ENCODE results near the gene LGALS3. TPM values are rescaled to one million over a fixed set of nuclear protein-coding genes. Genes with fewer than 3 reads are reported as not detected.

The LGALS3 gene
- total RNA-seq, 1 donor from 2014 or later = 120 TPM

DNA sequence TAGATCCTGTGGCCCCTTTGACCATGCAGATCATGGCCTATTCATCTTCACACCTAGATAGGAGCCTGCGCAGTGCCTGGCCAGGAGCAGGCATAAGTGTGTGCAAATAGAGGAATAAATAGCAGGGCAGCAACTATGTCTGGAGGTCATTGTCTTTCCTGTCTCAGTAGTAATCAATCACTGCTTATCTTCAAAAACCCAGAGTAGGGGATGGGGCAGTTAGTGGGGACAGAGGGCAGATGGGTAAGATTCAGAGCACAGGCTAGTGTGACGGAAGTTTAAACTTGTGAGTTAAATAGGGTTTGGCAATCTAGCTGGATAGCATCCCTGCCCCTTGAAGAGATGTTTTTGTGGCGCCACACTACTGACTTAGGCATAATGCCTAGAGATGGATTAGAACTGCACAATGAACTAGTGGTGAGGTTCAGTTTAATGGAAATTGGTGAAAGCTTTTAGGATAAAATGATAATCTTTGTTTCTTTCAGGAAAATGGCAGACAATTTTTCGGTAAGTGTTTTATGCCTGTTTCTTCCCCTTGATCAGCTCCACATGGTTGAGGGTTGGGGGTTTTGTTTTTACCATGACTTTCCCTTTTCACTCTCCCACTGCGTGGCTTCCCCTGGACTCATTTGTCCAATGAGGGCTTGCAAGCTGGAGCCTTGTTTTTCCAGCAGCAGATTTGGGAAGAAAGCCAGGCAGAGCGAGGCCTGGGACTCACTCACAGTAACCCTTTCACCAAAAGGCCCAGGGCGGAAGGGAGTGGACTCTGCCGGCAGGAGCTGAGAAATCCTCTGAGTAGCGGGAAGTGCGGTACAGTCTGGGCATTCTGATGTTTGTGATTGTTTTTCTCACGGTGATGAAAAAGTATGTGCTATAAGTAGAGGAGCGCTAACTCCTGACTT lies 8.1 kb downstream of the LGALS3 start:
- H3K36me3 Mint-ChIP-seq = peaks cover 44% of the 10 kb centered on the region
- peak overlapping the region; percentile 67 for H3K27ac Mint-ChIP-seq
- H3K27me3 Mint-ChIP-seq = no peaks in the 10 kb centered on the region
- no peak for DNase-seq (ENCODE audit: extremely low spot score, unreplicated experiment)
- H3K4me1 Mint-ChIP-seq (ENCODE audit: unreplicated experiment) = peaks cover 13% of the 10 kb centered on the region
- no peaks in the 10 kb centered on the region for H3K9me3 Mint-ChIP-seq
- TF ChIP-seq, protein P1, sequence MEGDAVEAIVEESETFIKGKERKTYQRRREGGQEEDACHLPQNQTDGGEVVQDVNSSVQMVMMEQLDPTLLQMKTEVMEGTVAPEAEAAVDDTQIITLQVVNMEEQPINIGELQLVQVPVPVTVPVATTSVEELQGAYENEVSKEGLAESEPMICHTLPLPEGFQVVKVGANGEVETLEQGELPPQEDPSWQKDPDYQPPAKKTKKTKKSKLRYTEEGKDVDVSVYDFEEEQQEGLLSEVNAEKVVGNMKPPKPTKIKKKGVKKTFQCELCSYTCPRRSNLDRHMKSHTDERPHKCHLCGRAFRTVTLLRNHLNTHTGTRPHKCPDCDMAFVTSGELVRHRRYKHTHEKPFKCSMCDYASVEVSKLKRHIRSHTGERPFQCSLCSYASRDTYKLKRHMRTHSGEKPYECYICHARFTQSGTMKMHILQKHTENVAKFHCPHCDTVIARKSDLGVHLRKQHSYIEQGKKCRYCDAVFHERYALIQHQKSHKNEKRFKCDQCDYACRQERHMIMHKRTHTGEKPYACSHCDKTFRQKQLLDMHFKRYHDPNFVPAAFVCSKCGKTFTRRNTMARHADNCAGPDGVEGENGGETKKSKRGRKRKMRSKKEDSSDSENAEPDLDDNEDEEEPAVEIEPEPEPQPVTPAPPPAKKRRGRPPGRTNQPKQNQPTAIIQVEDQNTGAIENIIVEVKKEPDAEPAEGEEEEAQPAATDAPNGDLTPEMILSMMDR (conservative IDR thresholded peaks at IDR 0.05) = no peak
- peak overlapping the region; percentile 35 for H3K4me3 Mint-ChIP-seq

DNA sequence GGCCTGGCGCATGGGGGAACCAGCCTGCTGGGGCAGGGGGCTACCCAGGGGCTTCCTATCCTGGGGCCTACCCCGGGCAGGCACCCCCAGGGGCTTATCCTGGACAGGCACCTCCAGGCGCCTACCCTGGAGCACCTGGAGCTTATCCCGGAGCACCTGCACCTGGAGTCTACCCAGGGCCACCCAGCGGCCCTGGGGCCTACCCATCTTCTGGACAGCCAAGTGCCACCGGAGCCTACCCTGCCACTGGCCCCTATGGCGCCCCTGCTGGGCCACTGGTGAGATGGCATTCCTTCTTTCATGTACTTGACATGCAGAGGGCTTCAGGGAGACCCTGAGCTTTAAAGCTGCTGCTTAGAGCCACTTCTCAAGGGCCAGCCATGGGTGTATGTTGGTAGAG lies 9.0 kb downstream of the LGALS3 start:
- no peaks in the 10 kb centered on the region for H3K9me3 Mint-ChIP-seq
- peaks cover 46% of the 10 kb centered on the region for H3K36me3 Mint-ChIP-seq
- H3K27ac Mint-ChIP-seq = peak overlapping the region; percentile 67
- H3K4me3 Mint-ChIP-seq = no peak overlapping the region
- TF ChIP-seq, protein P1 (conservative IDR thresholded peaks at IDR 0.05) = no peak
- no peaks in the 10 kb centered on the region for H3K27me3 Mint-ChIP-seq
- DNase-seq (ENCODE audit: extremely low spot score, unreplicated experiment) = no peak
- H3K4me1 Mint-ChIP-seq (ENCODE audit: unreplicated experiment) = peaks cover 11% of the 10 kb centered on the region

DNA sequence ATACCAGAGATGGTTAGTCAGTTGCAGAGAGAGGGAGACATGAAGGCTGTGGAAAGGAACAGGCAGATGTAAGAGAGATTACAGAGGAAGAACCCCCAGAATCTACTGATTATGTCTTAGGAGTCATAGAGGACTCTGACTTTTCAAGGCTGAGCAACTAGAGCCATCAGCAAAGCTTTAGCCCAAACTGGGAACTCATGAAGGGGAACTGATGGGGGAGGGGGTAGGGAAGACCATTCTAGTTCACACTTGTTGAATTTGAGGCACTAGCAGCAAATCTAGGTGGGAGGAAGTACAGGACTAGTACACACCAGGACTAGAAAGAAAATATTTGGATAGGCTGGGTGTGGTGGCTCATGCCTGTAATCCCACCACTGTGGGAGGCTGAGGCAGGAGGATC lies 10.1 kb downstream of the LGALS3 start:
- Mint-ChIP-seq H3K4me3 (no peak overlapping the region), H3K4me1 (ENCODE audit: unreplicated experiment) (peaks cover 11% of the 10 kb centered on the region), H3K9me3 (no peaks in the 10 kb centered on the region), H3K27ac (peak overlapping the region; percentile 9), H3K27me3 (no peaks in the 10 kb centered on the region), H3K36me3 (peaks cover 45% of the 10 kb centered on the region)
- no peak for DNase-seq (ENCODE audit: extremely low spot score, unreplicated experiment)
- TF ChIP-seq, protein P1 (conservative IDR thresholded peaks at IDR 0.05) = no peak

DNA sequence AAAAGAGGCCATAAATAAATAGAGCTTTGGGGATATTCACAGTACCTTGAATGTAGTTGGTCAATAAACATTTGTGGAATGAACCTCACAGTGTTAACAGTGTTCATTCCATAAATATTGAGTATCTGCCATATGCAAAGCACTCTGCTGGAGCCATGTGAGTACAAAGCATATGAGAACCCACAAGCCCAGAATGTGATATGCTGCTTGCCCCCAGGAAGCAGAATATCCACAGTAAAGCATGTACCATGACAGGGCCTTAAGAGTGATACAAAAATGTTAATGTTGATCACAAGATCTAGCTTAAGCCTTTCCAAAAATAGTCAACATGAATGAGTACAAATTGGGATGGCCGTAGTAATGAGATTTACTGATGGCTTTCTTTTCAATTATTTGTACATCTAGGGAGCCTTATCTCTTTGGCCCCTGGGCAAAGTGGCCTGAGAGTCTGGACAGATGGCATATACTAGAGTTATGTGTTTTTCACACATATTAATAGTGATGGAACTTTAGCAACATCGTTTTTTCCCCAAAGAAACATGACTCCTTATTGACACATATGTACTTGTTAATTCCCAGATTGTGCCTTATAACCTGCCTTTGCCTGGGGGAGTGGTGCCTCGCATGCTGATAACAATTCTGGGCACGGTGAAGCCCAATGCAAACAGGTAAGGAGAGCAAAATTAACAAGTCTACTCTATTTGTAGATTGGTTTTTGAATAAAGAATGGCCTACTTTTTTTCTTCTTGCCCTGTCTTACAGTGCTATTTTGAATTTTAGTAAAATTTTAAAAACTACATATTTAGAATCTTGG lies 10.9 kb downstream of the LGALS3 start:
- Mint-ChIP-seq H3K9me3 (no peaks in the 10 kb centered on the region), H3K27ac (peak overlapping the region; percentile 22), H3K27me3 (no peaks in the 10 kb centered on the region), H3K4me1 (ENCODE audit: unreplicated experiment) (peaks cover 11% of the 10 kb centered on the region), H3K4me3 (no peak overlapping the region), H3K36me3 (peaks cover 45% of the 10 kb centered on the region)
- TF ChIP-seq, protein P1 (conservative IDR thresholded peaks at IDR 0.05) = no peak
- no peak for DNase-seq (ENCODE audit: extremely low spot score, unreplicated experiment)

DNA sequence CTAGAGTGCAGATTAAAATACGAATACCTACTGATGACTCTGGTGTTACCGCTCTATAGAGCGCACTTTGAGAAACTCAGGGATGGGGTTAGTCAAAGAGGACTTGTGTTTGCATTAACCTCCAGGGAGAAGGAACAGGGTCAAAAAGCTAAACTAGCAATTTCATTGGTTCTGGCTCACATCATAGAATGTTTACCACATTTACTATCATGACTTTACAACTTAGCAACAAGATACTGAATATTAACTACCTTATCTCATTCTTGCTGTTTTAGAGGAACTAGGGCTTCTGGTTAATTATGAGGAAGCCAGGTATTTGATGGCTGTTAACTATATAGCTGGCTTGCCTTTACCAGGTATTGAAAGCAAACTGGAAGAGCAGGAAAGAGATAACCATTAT lies 12.8 kb downstream of the LGALS3 start:
- DNase-seq (ENCODE audit: extremely low spot score, unreplicated experiment) = no peak
- Mint-ChIP-seq H3K4me1 (ENCODE audit: unreplicated experiment) (peaks cover 9% of the 10 kb centered on the region), H3K9me3 (no peaks in the 10 kb centered on the region), H3K27me3 (no peaks in the 10 kb centered on the region), H3K27ac (peak overlapping the region; percentile 49), H3K36me3 (peaks cover 50% of the 10 kb centered on the region), H3K4me3 (no peak overlapping the region)
- TF ChIP-seq, protein P1 (conservative IDR thresholded peaks at IDR 0.05) = no peak

Data from type B pancreatic cell (in vitro differentiated cells).